ENCODE measurements around the gene ARFRP1.
"Not testable (repeated sequence)": the region's sequence is repeated elsewhere in the genome, so short reads cannot be mapped to it uniquely, and the experiment has no call there.

Gene ARFRP1

DNA sequence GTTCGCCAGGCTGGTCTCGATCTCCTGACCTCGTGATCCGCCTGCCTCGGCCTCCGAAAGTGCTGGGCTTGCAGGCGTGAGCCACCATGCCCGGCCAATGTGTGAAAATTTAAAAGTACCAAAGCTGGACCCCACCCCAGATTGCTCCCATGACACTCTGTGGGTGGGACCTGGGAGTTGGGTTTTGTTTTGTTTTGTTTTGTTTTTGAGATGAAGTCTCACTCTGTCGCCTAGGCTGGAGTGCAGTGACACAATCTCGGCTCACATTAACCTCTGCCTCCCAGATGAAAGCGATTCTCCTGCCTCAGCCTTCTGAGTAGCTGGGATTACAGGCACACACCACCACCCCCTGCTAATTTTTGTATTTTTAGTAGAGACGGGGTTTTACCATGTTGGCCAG, 36.1 kb downstream of the ARFRP1 start:
- not testable (repeated sequence) for DNase-seq

- DNase-seq, result no peak
Observed at GRCh38 chr20:63668351-63668750, 39.4 kb downstream of the ARFRP1 start.

DNA sequence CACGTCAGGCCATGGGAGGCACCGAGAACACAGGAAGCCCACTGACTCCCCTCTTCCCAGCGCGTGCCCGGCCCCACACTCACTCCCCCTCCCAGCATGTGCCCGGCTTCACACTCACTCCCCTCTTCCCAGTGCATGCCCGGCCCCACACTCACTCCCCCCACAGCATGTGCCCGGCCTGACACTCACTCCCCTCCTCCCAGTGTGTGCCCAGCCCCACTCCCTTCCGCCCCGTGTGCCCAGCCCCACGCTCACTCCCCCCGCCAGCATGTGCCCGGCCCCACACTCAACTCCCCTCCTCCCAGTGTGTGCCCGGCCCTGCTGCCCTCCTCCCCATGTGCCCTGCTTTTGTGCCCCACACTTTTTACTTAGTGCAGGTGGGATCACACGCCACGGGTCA, 39.9 kb downstream of the ARFRP1 start:
- DNase-seq, result no peak

DNA sequence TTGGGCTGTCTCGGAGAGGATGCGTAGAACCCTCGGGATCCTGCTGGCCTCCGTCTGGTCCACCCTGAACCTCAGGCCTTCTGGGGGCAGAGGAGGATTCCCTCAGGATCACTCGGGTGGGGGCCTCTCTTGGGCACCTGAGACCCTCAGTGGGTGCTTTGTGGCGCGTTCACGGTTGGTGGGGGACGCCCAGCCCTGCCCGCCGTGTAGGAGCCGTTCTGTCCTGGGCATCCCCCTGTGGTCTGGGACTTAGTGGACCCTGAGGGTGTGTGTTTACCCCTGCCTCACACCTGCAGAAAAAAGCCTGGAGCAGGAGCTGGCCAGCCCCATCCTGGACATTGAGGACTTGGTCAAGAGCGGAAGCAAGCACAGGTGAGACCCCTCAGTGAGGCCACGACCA, 42.1 kb downstream of the ARFRP1 start:
- DNase-seq, result no peak

DNA sequence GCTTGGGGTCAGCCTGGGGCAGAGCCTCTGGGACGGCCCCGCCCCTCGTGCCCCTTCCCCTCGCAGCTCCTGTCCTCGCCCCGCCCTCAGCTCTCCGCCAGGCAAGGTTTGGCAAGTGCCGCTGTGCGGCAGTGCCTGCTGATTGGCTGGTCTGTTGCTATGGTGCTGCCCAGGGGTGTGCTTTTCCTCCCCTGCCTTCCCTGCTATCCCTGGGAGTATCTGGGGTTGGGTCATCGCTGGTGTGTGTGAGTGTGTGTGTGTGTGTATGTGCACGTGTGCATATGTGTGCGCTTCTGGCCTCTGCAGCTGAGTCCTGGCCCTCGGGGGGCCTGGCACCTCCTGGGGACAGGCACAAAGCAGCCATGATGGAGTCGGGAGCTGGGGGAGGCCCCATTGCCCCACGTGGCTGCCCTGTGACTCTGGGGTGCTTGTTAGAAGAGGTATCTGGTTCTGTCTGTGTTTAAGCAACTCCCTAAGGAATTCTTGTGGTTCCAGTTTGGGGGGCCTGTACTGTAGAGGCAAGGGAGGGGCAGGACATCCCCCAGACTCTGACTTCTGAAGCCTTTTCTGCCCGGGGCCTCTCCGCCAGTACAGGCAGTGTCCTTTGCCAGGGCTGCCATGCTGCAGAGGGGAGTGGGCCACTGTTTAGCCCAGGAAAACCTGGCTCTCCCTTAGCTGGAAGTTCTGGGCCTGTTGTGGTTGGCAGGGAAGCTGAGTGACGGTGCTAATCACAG, 42.7 kb downstream of the ARFRP1 start:
- DNase-seq, result peak; percentile 83

DNA sequence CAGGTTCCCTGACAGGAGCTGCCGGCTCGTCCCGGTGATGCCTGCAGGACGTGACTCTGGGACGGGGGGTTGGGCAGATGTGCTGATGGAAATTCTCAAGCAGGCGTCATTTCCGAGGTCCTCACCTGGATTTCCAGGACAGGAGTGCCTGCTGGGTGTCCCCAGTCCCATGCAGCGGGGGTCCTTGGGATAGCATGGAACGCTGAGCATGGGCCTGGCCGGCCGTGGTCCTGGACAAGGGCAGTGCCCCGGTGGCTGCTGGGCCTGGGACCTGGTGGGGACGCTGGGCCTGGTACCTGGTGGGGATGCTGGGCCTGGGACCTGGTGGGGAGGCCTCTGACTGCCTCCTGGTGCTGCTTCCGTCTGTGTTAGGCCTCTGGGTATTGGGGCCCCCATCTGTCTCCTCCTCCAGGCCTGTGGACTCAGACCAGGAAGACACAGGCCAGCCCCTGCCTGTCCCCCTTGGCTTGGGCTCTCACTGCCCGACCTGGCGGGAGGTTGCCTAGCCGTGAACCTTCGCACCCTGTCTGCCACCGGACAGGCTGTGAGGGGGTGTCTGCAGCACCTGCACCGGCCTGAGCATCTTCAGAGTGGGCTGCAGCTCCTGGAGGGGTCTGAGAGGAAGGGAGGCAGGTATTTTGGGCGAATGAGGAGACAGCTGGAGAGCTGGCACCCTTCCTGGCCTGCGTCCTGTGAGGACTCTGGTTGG, 43.5 kb downstream of the ARFRP1 start:
- DNase-seq, result no peak

DNA sequence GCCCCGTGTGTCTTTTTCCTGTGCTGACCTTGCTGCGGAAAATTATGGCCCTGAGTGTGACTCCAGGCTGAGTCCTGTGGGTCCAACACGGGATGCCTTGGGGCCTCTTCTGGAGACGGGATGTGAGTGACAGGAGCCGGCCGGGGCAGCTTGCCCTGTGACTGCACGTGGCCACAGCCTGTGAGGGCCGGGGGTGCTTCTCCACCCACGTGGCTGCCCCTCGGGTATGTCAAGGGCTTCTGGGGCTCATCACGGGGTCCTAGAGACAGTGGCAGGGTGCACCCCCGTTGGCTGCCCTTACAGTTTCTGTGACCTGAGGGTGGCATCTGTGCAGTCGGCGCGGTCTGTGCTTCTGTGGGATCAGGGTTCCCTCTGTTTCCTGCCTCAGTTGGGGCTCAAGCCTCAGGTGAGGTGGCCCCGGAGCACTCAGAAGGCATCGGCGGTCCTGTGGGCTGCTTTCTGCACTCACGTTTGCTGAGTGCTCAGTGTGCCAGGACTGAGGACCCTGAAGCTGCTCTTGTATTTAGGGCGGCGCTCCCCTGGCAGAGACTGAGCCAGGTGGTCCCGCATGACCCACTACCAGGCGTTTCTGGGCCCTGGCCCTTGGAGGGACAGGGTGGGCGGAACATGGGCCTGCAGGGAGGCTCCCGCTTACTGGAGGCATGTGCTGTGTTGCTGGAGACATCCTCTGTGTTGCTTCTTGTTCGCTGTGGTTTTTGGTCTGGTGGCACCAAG, 44.3 kb downstream of the ARFRP1 start:
- DNase-seq, result no peak

DNA sequence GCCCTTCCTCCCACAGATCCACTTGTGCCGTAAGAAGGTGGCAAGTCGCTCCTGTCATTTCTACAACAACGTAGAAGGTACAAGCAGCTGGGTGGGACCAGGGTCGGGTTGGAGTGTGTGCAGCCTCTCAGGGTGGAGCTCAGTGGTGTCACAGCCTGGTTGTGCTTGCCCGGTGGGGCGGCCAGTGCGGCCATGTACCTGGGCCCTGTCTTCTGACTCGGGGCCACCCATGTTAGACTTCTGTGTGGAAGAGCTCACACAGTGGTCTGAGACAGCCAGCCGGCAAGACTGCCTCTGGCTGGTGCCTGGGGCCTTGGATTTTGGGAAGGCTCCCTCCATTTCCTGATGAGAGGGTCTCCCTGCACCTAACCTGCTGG, 45.0 kb downstream of the ARFRP1 start:
- no peak for DNase-seq

GRCh38 chr20:63661959-63662812, 45.6 kb downstream of the ARFRP1 start:
- DNase-seq, result no peak

GRCh38 chr20:63661108-63661507, 46.7 kb downstream of the ARFRP1 start:
- no peak for DNase-seq

DNA sequence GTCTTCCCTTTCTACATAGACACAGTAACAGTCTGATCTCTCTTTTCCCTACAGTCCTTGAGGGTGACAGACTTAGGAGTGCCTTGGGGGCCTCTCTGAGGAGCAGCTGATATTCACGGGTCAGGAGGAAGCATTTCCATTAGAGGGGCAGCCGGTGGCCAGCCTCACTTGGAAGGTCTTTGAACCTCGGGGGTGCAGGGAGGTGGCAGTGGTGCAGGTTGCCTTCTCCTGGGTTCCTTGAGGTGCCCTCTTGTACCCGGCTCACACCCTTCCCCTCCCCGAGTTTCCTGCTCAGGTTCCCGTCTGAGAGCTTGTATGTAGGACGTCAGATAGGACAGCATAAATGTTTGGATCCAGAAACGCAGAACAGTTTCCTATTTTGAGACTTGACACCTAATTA, 47.2 kb downstream of the ARFRP1 start:
- no peak for DNase-seq

- DNase-seq, result not testable (repeated sequence)
Observed at GRCh38 chr20:63660174-63660573, 47.6 kb downstream of the ARFRP1 start.

DNA sequence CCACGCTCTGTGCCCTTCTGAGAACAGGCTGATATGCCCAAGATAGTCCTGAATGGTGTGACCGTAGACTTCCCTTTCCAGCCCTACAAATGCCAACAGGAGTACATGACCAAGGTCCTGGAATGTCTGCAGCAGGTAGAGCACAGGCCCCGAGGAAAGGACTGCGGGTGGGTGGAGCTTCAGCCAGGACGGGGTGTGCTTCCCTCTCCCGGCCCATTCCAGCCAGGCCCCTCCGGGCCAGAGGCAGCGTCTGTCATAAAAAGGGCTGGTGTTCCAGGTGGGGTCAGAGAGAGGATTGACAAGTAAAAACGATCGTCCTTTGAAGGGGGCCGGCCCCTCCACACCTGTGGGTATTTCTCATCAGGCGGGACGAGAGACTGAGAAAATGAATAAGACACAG, 48.4 kb downstream of the ARFRP1 start:
- no peak for DNase-seq

- no peak for DNase-seq
Observed at GRCh38 chr20:63658749-63659187, 49.0 kb downstream of the ARFRP1 start.

GRCh38 chr20:63657937-63658748, 49.6 kb downstream of the ARFRP1 start, which contains the start of gene RTEL1:
RTEL1 (plus strand) TSS chr20:63658312; CDS start chr20:63659403, 1,091 bp downstream.
- peak; percentile 87 for DNase-seq

- DNase-seq, result no peak
Observed at GRCh38 chr20:63657260-63657936, 50.4 kb downstream of the ARFRP1 start.

DNA sequence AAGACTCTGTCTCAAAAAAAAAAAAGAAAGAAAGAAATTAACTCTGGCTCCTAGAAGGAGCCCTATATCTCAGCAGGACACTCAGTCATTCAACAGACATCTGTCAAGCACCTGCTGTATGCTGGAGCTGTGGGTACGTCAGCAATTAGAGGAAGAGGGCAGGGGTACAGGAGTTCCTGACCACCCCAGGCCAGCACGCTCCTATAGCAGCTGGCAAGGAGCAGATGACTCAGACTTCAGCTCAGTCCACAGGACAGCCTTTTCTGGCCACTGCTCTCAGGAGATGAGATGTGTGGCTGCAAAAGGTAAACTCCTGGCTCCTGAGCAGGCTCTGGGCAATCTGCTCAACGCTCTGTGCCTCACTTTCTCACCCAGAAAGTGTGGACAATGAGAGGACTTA, 51.3 kb downstream of the ARFRP1 start:
- DNase-seq, result peak; percentile 10

DNA sequence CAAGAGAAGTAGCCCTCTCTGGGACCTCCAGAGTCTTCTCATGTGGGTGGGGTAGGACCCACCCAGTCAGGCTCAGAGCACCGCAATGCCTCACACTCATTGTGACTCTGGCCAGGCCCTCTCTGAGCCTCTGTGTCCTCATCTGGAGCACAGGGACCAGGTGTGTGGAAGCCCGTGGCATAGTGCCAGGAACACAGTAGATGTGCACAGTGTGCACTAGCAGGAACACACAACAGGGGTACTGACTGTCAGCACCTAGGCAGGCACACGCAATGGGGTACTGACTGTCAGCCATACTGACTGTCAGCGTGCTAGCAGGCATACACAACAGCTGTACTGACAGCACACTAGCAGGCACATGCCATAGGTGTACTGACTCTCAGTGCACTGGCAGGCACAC, 52.5 kb downstream of the ARFRP1 start:
- DNase-seq, result no peak

DNA sequence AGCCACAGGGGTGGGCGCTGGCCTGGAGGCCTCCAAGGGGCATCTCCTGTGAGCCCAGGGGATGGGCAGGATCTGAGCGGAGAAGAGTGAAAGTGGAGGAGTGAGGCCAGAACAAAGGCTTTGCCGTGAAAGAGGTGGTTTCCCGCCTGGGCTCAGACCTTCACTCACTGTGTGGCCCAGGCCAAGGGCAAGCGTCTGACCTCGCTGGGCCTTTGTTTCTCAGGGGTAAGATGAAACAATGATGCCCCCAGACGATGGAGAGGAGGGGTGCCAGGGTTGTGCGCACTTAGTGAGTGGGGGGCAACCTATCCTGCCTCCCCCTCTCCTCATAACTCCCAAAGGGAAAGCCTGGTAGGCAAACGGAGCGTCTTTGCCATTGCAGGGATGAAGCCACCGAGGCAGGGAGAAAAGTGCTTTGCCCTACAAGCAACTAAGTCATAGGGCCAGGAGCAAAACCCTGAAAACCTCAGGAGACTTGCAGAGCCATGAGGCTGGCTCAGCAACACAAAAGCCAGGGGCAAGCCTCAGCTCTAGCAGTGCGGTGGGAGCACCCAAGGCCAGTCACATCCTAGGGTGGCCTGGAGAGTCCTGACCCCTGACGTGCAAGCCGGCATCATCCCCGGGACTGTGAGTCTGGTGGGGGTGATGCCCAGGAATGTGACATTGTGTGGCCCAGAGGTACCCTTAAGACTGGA, 53.7 kb downstream of the ARFRP1 start:
- no peak for DNase-seq
